GM21390 (cell line): ENCODE data around the gene DLG3.
"Not testable (repeated sequence)": the region's sequence is repeated elsewhere in the genome, so short reads cannot be mapped to it uniquely, and the experiment has no call there.

Source experiments
- ATAC-seq: cut with Tn5 transposase; IDR thresholded peaks from one replicate; pipeline ENCODE4 v1.9.1; 2021; ENCODE audit not compliant: unreplicated experiment

Gene DLG3

GRCh38 chrX:70444326-70444945 lies at the start of gene DLG3:
DLG3 (plus strand) TSS chrX:70444835; CDS start chrX:70445202, 367 bp downstream.
- no peak for ATAC-seq

DNA sequence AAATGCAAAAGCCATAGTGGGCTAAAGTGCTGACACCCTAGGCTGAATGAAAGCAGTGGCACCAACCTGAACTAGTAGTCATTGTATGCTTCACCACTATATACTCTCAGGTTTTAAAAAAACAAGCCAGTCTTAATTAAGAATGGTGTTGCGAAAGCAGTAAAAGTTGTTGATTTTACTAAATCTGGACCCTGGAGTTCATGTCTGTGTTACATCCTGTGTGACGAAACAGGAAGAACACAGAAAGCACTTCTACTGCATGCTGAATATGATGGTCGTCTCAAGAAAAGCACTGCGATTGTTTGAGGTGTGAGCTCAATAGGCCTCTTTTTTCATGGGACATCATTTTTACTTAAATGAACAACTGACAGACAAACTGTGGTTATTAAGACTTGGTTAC lies 45.7 kb upstream of the DLG3 start:
- ATAC-seq, result no peak

DNA sequence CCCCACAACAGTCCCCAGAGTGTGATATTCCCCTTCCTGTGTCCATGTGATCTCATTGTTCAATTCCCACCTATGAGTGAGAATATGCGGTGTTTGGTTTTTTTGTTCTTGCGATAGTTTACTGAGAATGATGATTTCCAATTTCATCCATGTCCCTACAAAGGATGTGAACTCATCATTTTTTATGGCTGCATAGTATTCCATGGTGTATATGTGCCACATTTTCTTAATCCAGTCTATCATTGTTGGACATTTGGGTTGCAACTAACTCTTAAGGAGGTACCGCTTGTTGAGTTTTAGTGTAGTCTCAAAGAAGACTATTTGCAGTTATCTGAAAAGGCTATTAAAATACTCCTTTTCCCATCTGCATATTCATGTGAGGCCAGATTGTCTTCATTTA lies 44.5 kb upstream of the DLG3 start:
- not testable (repeated sequence) for ATAC-seq

DNA sequence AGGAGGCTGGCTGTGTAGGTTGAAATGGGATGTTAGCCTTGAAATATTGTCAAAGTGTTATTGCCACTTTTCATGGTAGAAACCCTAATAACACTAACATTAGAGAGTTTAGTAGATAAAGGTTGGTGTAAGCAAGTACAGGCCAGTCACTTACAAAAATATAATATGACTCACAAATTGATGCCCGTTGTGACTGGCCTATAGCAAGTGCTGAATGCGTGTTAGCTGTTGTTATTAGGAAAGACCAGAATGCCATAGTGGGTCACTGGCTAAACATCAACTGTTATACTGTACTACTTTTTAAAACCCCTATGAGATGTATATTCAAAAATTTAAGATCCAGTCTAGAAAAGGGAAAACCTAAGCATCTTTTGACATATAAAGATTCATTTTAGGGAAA lies 41.9 kb upstream of the DLG3 start:
- no peak for ATAC-seq

DNA sequence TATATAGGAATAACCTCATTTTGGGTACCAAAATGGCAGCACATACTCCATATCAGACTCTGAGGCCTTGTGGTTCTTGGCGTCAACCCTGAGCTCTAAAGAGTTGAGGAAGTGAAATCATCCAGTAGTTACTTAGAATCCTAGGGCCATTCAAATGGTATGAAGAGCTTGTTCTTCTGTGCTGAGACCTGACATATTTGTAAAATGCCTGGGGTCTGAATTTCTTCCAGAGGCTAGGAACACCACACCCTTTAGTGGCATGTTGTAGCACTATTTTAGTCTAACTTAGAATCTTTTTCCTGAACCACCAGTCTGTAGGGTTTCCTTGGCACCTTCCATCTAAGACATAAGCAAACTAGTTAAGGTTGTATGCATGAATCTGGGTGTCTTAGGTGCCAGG lies 39.6 kb upstream of the DLG3 start:
- no peak for ATAC-seq

GRCh38 chrX:70410921-70411320 lies 33.7 kb upstream of the DLG3 start:
- ATAC-seq, result no peak

DNA sequence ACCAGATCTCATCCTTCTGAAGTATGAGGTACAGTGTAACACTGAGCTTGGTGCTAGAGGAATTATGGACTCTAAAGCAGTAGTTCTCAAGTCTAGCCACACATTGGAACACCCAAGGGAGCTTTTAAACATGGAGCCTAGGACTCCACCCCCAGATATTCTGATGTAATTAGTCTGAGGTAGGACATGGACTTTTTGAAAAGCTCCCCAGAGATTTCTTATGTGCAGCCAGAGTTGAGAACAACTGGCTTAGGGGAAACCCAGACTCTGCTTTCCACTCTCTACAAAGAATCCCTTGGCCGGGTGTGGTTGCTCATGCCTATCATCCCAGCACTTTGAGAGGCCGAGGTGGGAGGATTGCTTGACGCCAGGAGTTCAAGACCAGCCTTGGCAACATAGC lies 33.2 kb upstream of the DLG3 start:
- ATAC-seq, result no peak

- ATAC-seq, result no peak
These were observed 23.0 kb upstream of the DLG3 start for GRCh38 chrX:70421618-70422017.

DNA sequence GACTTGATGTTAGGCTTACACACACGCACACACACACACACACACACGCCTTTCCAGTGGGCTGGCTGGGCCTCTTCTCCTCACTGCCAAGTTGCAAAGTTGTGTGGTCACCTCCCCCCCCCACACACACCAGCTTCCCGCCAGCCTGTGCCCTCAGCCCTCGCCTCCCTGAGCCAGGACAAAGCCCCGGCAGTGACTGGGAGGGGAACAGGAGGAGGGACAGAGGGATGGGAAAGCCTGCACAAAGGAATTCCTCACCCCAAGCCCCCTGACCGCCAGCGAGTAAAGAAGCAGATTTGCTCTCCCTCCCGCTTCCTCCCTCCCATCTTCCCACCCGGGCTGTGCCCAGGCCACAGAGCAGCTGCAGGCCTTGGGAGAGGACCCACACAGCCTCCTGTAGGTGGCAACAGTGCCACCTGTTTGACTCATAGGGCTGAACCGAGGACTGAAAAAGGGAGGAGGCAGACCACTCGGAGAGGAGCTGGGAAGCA lies 21.7 kb upstream of the DLG3 start, which contains the start of gene GDPD2:
Gene GDPD2, plus strand, starts transcription at position 464 of the 491 bp plus-strand sequence. CDS start 1,671 bp downstream, outside the sequence.
- ATAC-seq, result no peak

DNA sequence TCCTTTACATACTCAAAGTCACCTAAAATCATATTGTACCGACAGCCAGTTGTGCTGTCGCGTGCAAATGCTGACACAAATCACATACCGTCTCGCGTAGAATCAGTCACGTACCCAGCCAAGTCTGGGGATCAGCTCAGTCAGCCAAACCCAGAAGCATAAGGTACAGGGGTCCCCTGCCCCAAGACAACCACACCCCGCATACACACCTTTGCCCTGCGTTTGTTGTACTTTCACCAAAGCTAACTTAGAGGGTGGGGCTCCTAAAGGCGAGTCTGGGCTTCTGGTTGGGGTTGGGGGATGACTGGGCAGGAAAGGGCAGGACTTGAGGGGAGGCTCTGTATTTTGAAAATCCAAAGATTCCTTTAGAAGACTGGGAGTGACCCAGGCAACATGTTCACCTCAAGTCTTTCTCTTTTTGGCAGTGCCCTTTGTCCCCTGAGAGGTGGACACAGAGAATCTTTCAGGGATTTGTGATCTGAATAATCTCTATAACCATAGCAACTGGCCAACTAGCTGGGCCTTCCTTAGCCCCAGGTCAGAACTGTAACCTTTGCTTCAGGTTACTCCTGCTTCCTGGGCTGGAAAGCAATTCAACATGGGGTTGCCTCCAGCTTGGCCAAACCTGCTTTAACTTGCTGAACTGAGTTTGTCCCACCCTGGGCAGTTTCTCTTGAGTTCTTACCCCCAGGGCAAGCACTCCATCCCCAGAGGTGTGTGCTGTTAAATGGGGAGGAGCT lies 20.5 kb upstream of the DLG3 start:
- no peak for ATAC-seq

- no peak for ATAC-seq
These were observed 19.8 kb upstream of the DLG3 start for GRCh38 chrX:70424801-70425200.

GRCh38 chrX:70426286-70427278 lies 18.1 kb upstream of the DLG3 start:
- no peak for ATAC-seq

- ATAC-seq, result no peak
These were observed 17.3 kb upstream of the DLG3 start for GRCh38 chrX:70427365-70427764.

DNA sequence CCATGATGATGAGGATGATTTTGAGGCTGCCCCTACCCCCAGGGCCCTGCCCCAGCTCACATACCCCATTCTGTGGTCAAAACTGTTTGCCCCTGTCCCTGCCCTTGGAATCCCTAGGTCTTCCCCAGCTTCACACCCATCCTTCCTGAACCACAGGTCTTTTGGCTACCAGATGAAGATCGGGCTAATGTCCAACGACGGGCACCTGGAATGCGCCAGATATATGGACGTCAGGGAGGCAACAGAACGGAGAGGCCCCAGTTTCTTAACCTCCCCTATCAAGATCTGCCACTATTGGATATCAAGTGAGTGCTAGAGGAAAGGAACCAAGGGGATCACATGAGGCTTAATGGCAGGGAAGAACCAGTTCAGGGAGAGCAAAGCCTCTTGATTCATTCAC lies 14.9 kb upstream of the DLG3 start:
- no peak for ATAC-seq

DNA sequence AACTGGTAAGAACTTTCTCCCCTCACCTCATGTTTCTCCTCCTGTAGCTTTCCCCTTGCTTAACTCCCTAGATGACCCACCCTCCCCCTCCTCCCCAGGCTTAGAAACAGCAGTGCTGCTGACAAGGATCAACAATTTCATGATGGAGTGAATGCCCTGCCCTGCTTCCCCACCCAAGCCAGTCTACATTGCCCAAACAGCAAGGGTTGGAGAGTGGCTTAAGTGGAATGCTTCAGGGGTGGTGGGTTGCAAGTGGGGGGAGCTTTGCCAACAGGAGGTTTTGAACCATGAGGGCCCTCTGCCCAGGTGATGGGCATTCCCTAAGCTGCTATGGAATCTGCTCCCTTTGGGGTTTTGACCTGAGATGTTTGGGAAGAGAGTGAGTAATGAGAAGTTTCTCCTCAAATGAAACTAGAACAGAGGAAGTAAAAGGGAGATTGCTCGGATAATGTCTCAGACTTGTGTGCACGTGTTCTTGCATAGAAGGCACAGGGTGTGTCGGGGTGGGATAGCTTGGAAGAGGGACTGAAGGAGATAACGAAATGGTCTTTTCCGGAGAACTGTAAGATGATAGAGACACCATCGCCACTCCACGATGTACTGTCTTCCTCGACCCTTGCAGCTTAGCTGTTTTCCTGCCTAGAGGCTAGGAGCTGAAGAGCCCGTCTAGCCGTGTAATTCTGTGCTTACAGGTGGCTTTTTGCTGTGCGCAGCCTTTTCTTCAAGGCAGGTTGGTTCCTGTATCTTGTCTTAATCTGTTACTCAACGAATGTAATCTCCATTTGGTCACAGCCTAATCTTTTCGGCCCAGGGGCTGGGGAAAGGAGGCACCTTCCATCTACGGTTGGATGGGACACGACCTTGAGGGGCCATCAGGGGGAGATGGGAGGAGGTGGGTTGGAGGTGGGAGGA lies 11.4 kb upstream of the DLG3 start:
- ATAC-seq, result peak; percentile 1

GRCh38 chrX:70433848-70434351 lies 10.7 kb upstream of the DLG3 start:
- ATAC-seq, result peak; percentile 57

DNA sequence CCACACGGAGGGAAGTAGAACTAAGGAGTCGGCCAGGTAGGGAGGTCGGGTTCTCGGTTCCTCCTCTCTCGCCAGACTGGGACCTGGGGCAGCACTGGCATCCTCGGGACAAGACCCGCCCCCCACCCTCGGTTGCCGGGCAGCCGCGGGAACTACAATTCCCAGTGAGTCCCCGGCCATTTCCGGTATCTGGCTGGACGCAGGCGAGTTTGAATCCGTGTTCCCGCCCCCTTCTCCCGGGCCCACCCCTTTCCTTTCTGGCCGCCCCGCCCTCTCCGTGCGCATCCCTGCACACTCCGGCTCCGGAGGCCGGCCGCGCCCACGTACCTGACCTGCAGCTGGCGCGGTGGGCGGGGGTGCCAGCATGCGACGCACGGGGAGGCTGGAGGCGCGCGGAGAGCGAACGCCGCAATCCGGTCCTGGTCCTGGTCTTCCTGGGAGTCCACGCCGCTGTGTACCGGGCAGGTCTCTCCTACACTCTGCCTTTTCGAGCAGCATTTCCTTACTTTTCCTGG lies 10.2 kb upstream of the DLG3 start:
- peak; percentile 62 for ATAC-seq

DNA sequence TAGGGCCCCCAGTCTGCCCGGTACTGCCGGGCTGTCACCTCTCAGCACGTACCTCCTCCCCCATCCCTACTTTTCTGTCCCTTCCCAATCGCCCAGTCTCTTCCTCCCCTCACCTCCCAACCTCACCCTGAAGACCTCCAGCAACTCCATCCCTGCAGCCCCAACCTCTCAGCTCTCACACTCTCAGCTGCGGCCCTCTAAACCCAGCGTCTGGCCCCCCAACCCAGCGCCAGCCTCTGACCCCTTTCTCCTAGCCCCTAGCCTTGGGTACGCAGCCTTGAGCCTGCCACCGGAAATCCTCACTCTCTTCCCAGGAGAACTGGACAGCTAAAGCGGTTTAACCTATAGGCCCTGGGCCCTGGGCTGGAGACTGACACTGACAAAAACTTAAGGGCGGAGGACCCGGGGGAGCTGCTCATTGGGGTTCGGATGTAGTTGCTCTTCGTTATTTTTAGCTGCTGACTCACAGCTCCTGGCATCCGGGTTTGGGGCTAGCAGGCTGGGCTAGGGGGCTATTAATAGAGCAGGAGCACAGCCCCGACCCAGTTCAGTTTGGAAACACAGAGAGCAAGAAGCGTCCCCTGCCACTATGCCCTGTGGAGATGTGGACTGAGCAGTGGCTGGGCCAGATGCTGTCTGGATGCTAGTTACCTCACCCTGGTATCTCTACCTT lies 9.6 kb upstream of the DLG3 start:
- ATAC-seq, result no peak

GRCh38 chrX:70436343-70436742 lies 8.3 kb upstream of the DLG3 start:
- ATAC-seq, result no peak
